Middle frontal gyrus (tissue), 1 donor: ENCODE measurements around the gene TMEM150A.
"Not testable (repeated sequence)": the region's sequence is repeated elsewhere in the genome, so short reads cannot be mapped to it uniquely, and the experiment has no call there.

Experiments used
- DNase-seq: peaks from one replicate; pipeline ENCODE4 v3.0.0-alpha.2; 2015; ENCODE audit warnings: low spot score; ENCODE audit errors: extremely low spot score

TMEM150A gene

DNA sequence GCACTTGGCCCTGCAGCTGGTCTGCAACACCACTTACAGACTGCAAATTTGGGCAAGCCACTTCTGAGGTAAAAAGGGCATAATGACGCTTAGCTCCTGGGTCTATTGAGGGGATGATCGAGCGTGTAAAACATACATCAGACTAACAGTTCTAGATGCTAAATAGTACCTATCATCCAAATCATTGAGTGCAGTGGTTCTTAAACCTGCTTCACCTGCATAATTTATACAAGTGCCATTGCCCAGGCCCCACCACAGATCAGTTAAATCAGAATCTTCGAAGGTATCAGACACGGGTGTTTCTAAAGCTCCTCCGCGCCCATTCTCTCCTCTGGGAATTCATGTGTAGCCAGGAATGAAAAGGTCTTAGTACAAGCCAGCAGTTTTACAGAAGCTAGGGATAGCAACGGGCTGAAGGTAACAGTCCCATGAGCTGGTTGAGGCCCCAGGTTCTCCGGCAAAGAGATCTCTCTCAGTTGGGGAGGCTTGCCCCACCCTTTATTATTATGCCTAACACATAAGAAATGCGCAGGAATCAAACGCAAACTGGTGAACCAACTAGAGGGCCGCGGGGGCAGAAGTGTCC lies 7.7 kb downstream of the TMEM150A start:
- DNase-seq: no peak

DNA sequence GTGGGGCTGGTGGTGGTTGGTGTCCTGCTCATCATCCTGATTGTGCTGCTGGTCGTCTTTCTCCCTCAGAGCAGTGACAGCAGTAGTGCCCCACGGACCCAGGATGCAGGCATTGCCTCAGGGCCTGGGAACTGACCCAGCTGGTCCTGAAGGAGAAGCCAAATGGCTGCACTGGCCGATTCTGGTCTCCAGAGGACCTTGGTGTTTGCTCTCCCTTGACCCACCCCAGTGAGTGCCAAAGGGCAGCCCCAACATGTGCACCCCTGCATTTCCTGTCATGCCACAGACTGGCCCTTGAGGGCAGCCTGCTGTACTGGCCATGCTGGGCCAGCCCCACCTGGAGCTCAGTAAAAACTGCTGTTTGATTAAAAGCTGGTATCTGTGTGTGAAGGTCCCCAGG lies 9.5 kb downstream of the TMEM150A start:
- no peak for DNase-seq

DNA sequence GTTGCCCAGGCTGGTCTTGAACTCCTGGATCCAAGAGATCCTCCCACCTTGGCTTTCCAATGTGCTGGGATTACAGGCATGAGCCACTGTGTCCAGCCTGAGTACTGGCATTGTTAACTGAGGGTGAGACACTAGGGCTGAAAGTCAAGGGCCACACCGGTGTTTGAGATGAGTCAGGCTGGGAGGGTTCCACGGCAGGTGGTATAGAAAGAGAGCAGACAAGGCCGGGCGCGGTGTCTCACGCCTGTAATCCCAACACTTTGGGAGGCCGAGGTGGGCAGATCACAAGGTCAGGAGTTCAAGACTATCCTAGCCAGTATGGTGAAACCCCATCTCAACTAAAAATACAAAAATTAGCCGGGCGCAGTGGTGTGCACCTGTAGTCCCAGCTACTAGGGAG lies 10.2 kb downstream of the TMEM150A start:
- DNase-seq: not testable (repeated sequence)

DNA sequence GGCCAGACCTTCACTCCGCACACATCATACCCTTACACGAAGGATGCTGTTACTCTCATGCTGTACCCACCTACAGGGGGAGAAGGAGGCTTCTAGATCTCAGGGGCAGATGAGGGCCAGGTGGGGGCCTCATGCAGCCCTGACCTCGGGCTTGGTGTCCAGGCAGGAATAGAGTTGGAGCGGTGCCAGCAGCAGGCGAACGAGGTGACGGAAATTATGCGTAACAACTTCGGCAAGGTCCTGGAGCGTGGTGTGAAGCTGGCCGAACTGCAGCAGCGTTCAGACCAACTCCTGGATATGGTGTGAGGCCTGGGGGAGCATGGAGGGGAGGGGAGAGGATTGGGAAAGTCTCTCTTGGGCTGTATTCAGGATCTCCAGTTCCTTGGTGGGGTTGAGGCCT lies 10.9 kb downstream of the TMEM150A start:
- DNase-seq: no peak

DNA sequence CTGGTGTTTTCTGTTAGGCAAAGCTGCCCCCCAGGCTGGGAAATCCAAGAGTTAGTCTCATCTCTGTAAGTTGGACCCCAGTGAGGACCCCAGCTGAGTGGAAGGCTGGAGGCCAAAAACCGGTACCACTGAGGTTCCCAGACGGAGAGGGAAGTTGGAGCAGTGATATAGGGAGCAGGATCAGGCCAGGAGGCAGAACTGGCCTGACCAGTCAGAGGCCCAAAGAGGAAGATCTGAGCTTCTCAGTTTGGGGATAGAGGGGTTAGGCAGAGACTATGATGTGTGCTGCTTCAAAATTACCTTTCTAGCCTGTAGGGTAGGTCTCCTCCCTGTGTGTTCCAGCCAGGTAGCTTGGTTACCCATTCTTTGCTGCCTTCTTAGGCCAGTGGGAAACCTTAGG lies 11.5 kb downstream of the TMEM150A start:
- no peak for DNase-seq

DNA sequence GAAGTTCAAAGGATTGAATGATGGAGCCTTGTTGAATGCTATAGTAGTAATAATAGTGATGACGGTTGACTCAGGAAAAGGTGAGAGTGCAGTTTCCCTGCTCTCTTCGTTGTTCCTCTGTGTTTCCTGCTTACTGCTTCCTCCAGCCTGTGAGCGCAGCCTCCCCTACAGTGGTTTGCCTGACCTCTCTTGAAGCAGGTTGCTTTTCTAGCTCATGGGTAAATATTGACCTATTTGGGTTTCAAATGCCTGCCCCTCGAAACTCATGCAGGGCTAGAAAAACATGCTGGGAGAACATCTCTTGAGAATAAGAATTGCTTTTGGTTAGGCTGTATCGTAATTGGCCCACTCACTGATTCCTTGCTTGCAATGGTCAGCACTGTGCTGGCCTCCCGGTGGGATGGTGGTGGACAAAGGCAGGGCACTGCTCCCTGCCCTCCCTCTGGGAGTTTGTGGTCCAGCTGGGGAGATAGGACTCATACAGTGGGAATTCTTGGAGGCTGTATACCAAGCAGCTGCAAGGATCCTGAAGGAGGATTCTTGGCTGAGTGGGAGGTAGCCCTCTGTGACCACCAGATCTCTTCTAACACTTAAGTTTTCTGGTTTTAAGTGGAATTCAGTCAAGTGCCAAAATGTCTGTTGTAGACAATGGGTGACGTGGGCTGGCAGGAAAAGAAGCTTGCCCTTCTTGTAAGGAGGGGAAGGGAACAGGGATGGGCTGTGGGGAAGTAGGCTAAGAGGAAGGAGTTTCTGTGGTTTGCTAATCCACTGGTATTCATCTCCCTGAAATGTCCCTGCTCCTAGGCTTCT lies 12.3 kb downstream of the TMEM150A start:
- no peak for DNase-seq

DNA sequence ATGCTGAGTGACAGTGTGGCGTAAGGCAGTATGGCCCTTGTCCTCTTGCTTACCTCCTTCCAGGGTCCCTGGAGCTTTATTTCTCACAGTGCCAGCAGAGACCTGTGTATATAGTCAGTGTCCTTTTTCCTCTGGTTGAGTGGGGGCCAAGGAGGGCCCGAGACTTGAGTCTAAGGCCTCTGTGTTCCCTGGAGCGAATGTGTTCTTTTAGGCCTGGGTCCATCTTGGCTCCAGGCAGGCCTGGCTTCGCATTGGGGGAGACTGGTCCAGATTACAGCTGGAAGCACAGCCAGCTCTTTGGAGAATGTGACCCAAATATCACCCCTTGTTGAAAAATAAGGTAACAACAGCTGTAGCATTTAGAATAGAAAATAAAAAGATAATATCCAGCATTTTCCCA lies 13.3 kb downstream of the TMEM150A start:
- no peak for DNase-seq

DNA sequence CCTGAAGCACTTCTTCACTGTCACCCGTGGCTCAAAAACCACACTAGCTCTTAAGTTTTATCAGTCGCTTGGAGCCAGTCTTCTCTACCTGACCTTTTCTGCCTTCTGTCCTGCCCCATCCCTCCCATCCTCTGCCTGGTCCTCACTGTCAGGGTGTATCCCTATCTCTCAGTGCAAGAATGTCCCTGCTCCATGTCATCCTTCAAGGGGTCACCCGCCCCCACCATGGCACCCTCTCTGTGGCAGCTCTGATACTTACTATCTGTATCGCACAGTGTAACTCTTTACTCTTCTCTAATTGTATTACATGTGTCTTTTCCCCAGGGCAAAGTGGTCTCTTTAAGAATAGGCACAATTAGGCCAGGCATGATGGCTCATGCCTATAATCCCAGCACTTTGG lies 13.9 kb downstream of the TMEM150A start:
- no peak for DNase-seq

DNA sequence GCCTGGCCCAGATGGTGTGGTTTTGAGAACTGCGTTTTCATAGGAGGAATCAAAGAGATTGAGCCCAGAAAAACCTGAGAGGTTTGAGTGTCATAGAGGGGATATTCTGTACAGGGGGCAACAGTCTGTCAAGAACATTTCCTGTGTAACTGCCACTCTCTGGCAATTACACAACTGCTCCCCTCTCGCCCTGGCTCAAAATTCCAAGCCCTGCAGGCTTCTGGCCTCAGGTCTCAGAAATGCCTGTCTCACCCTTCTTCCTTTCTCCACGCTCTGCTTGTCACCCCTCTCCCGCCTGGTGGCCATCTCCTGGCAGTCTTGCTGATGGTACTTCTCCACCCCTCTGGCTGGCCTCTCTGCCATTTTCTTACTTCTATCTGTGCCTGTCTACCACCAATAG lies 14.3 kb downstream of the TMEM150A start:
- no peak for DNase-seq

DNA sequence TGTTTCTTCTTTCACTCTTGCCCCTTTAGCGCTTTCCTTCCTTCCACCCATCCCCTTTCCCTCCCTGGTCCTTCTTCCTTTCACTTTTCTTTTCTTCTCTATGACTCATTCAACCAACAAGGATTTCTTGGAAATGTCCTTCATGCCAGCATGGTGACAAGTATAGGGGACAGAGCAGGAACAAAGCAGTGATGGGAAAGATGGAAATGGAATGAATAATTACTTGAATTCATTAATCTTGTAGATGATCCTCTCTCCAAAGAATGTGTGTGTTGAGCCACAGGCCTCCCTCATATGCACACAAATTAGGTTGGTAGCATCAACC lies 16.8 kb downstream of the TMEM150A start:
- DNase-seq: no peak

DNA sequence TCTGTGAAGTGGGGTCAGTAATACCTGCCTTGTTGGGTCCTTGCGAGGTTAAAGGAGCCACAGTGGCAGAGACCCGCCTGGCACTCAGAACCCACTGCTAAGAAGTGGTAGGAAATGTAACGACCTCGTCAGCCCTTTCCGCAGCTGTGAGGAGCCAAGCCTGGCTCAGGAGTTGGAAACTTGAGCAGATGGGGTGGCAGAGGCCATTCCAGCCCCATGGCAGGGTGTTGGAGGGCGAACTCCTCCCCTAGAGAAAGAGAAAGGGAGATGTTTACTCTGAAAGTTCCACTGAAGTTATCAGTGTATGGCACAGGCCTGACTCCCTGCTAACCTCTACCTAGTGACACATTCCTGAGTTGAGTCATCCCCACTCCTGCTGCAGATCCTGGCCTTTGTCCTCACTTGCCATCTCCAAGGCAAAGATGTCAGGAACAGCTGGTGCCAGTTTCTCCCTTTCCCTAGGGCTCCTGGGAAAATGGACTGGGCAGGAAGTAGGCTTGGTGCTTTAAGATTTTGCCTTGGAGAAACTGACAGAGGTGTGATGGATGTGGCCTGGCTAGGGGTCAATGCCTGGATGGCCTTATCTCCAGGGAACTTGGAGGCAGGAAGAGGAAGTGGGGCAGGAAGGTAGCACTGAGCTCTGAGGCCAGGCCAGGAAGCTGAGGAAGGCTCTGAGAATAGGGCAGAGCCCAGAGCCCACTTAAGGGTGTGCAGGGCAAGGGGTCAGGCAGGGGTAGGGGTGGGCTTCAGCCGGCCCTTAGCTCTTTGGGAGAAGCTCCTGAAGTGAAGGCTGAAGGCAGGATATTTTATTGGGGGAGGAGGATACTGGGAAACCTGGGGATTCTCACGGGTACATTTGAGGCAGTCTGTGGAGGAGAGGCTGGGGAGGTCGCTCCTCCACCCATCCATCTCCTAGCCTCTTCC lies 17.4 kb downstream of the TMEM150A start:
- DNase-seq: no peak

DNA sequence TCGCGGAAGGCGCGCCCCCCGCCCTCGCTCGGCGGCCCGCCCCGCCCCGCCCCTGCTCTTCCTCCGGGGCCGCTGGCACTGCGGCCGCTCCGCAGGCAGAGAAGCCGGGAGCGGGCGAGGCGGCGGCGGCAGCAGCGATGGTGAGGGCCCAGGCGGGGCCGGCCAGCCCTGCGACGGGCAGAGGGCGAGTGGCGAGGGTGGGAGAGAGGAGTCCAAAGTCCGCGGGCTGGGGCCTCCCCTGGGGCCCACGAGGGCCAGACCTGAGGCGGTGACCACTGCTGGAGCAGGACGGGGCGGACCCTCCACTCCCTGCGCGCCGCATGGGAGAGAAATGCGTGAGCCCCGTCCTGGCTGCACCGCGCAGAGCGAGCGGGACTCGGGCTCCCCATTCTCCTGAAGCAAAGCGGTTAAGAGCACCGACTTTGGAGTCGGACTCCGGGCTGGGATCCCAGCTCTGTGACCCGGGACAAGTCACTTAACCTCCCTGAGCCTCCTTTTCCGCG lies 18.1 kb downstream of the TMEM150A start, which contains the start of gene VAMP5:
VAMP5 (plus strand) TSS at position 78 of the 503 bp plus-strand sequence; CDS start at position 138, 60 bp downstream.
- DNase-seq: no peak

DNA sequence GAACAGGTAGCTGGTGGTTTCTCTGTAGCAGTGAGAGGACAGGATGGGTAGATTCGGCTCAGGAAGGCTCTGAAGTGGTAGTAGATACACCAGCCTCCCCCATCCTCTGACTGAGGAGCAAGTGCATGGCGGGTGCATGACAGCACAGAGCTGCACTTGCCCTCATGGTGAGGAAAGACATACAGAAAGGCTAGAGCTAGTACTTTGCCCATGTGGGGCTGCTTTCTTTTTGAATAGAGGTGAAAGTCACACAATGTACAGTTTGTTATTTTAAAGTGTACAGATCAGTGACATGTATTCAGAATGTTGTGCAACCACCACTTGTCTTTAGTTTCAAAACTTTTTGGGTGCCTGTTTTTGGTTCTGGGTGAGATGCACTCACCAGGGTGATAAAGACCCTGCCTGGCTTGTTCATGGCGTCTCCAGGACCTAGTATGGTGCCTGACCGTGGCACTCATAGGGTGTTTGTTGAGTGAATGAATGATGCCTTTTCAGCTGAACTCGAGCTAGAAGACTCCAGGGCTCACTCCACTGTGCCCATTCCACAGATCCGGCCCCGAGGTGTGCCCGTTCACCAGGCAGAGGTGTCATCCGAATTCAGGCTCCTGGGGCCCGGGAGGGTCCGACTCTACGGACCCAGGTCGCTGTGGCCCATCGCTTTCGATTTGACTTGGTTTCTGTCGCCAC lies 18.7 kb downstream of the TMEM150A start:
- DNase-seq: no peak

DNA sequence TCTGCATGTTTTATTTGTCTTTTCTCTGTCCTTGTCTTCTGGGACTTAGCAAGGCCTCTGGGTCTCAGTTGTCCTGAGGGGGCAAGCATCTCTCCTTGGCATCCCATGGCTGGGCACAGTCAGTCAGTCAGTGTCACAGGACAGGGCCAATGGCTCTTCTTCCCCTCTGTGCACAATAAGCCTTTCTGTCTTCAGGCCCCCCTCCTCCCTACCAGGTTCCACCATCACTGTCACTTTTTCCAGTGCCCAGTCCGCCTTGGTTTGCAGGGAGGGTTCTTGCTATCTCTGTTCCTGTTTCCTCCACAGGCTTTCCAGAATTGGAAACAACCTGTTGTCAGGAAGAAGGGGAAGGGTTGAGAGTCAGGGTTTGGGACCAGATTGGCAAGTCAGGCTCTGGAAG lies 20.0 kb downstream of the TMEM150A start:
- no peak for DNase-seq

DNA sequence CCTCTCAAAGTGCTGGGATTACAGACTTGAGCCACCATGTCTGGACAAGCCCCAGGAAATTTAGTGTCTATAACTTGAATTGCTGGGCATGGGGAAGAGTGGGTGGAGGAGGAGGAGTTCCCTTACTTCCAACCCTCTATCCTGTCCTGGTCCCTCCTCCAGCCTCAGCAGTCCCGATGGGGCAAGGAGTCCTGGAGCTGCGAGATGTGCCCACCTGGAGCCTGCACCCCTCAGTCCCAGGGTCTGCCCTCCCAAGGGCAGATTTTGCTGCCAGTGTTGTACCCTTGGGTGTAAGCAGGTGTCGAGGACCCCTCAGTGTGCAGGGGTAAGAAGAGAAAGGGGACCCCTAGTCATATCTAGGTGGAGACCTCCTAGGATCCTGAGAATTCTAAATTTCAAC lies 22.3 kb downstream of the TMEM150A start:
- no peak for DNase-seq

DNA sequence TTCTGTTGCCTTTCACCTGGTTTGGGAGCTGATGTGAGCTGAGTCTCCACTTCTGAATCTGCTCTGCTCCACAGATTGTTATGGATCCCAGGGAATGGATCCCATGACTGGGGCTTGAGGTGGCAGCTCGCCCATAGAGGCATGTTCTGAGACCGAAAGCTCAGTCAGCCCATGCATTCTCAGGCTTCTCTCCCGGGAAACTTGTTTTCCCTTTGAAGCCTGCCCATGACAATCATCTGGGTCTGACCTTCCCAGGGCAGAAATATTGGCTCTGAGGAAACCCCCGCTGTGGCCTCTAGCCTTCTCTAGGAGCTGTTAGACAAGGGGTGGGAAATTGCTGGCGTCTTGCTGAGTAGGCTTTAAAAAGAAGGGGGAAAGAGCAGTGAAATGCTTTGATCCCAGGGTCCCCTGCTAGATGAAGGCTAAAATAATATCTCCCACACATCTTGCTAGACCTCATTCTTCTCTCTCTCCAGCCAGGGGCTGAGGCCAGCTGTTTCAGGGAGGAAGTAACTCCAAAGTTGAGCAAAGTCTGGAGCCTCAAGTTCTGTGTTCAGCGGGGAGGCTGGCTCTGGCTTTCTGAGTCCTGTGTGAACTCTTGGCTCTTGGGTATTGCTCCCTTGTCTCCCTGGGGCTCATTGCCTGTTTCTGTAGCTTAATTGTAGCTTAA lies 23.1 kb downstream of the TMEM150A start:
- no peak for DNase-seq

DNA sequence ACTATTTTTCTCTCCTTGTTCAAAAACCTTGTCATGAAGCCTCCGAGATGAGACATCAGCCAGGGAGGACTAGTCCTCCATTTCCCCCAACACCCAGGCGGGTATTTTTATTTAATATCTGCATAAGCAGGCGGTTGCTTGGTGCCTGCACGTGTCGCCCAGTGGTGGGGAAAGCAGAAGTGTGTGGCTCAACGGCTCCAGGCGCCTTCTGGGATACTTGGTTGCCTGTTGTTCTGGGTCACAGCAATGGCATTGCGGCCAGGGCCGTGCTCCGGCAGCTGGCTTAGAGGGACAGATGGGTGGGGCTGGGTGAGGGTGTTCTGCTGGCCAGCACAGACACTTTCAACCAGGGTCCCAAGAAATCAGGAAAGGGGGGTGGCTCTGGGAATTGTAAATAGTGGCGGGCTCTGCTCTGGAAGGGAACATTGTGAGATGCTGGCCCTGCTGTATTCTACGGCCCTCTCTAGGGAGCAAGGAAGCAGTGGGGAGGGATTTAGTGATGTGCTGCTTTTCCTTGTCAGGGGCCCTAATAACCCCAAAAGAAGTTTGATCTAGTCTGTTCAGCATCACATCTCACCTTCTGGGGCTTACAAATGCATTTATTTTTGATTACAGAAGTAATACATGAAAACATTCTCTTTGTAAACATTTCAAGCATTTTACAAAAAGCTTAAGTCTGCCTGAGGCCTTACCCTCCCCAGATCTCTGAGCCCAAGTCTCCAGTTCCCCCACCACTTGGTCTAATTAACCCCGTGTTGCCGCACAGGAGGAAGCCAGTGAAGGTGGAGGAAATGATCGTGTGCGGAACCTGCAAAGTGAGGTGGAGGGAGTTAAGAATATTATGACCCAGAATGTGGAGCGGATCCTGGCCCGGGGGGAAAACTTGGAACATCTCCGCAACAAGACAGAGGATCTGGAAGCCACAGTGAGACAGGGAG lies 24.0 kb downstream of the TMEM150A start:
- DNase-seq: no peak

DNA sequence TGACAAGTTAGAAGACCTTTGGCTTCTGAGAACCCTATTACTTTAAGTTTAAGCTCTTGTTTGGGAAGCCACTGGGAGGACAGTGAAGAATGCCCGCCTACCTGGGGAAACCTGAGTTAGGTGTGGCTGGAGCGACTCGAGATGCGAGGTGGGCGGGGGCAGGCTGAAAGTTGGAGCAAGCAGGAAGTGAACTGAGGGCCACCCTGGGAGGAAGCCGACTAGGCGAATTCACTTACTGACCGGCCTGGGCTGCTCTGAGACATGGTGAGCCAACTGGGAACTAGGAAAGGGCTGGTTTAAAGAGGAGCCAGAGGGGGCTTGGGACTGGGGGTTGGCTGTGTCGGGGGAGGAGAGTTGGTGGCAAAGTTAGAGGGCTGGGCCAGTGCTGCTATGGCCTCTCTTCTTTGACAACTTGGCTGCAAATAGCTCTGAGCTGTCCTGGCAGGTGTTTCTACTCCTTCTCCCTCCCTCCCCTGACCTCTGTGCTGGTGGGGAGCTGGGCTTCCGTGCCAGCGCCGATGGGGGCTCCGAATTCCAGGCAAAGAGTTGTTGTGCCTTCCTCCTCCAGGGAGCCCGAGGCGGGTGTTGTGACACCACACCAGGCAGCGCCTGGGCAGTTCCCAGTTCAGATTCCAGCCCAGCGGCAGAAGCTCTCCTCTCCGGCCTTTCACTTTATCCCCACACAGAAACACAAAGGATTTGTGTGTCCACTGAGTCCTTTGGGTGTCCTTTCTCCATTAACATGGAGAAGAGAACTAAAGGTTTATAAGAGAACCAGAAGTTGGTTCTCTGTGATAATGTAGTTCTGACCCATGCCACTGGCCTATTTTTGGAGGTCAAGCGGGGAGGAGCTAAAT lies 24.9 kb downstream of the TMEM150A start, which contains the start of gene VAMP8:
VAMP8 (plus strand) TSS at position 201 of the 857 bp plus-strand sequence; CDS start at position 262, 61 bp downstream.
- DNase-seq: no peak

DNA sequence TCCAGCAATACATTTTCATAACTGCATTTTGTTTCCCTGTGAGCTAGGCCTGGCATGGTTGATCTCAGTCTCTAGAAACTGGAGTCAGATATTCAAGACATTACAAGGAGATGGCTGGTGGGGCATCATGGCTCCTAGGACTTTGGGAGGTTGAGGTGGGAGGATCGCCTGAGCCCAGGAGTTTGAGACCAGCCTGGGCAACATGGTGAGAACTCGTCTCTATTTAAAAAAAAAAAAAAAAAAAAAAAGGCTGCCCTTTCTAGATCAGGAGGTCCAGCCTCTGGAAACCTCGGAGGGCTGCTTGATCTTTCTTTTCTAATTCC lies 25.5 kb downstream of the TMEM150A start:
- DNase-seq: no peak
